Measurements from ENCODE around the gene HNRNPA1.

GRCh38 chr12:54246011-54246641, 34.4 kb upstream of the HNRNPA1 start:
- no peak for TF ChIP-seq CTCF (IDR thresholded peaks at IDR 0.05; ENCODE audit: poor library complexity, severe bottlenecking)
- no peak for TF ChIP-seq REST (IDR thresholded peaks at IDR 0.05; ENCODE audit: borderline replicate concordance)
- TF ChIP-seq TAF1 (IDR thresholded peaks at IDR 0.05; ENCODE audit: low read depth): no peak
- no peak for TF ChIP-seq EP300 (conservative IDR thresholded peaks at IDR 0.05; ENCODE audit: poor library complexity, severe bottlenecking)
- TF ChIP-seq RAD21 (conservative IDR thresholded peaks at IDR 0.05): no peak
- no peak for TF ChIP-seq POLR2AphosphoS5 (IDR thresholded peaks at IDR 0.05)
- no peak for TF ChIP-seq EZH2 (IDR thresholded peaks at IDR 0.05; ENCODE audit: borderline replicate concordance, insufficient read depth, low read length, poor library complexity, severe bottlenecking)
- no peak for TF ChIP-seq SMC3 (conservative IDR thresholded peaks at IDR 0.05; ENCODE audit: poor library complexity)
- no peak for TF ChIP-seq MXI1 (conservative IDR thresholded peaks at IDR 0.05; ENCODE audit: poor library complexity, severe bottlenecking)
